OCI-LY1 (cell line): ENCODE data around the gene HECTD3.

ENCODE experiments used
- EZH2 ChIP-seq: fragments of 200-600 bp; sonication (generic), shearing (Covaris generic); IDR thresholded peaks from 2 replicates; pipeline ENCODE4 v1.8.0; 2017; ENCODE audit warnings: borderline replicate concordance, mixed run types, mild to moderate bottlenecking, antibody characterized with exemption, low read length, moderate library complexity, mixed read lengths
- TF ChIP-seq, protein P1 (sequence below): fragments of 200-600 bp; sonication (generic), shearing (Covaris generic); IDR thresholded peaks from 2 replicates; pipeline ENCODE4 v1.5.1; 2017; ENCODE audit warnings: mild to moderate bottlenecking, antibody characterized with exemption, low read length, moderate library complexity, mixed read lengths

DNA sequence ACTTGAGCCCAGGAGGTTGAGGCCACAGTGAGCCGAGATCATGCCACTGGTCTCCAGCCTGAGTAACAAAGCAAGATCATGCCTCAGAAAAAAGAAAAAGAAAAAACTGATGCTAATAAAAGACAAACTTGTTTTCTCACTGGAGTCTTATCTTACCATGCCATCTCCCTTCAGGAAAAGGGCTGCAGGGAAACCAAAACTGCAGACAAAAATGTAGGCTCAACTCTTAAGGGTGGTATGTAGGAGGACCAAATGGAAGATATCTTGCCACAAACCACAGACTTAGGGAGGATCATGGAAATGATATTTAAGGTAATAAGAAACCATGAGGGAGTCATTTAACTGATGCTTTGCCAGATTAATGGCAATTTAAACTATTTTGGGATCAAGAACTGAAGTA lies 33.8 kb upstream of the HECTD3 start:
- TF ChIP-seq, protein P1, sequence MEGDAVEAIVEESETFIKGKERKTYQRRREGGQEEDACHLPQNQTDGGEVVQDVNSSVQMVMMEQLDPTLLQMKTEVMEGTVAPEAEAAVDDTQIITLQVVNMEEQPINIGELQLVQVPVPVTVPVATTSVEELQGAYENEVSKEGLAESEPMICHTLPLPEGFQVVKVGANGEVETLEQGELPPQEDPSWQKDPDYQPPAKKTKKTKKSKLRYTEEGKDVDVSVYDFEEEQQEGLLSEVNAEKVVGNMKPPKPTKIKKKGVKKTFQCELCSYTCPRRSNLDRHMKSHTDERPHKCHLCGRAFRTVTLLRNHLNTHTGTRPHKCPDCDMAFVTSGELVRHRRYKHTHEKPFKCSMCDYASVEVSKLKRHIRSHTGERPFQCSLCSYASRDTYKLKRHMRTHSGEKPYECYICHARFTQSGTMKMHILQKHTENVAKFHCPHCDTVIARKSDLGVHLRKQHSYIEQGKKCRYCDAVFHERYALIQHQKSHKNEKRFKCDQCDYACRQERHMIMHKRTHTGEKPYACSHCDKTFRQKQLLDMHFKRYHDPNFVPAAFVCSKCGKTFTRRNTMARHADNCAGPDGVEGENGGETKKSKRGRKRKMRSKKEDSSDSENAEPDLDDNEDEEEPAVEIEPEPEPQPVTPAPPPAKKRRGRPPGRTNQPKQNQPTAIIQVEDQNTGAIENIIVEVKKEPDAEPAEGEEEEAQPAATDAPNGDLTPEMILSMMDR, result no peak
- no peak for TF ChIP-seq EZH2
